Embryonic facial prominence (tissue), 1 donor: ENCODE measurements around the gene POLE.
"Not testable (repeated sequence)": the region's sequence is repeated elsewhere in the genome, so short reads cannot be mapped to it uniquely, and the experiment has no call there.

ENCODE experiments used
- DNase-seq: peaks from one replicate; pipeline ENCODE4 v3.0.0-alpha.2; 2016; ENCODE audit errors: extremely low spot score

Gene POLE

GRCh38 chr12:132719141-132719953 is 32.2 kb upstream of the POLE start:
- no peak for DNase-seq

GRCh38 chr12:132718644-132719043 is 31.5 kb upstream of the POLE start:
- no peak for DNase-seq

GRCh38 chr12:132717531-132718387 is 30.6 kb upstream of the POLE start:
- DNase-seq, result no peak

GRCh38 chr12:132717011-132717410 is 29.9 kb upstream of the POLE start:
- no peak for DNase-seq

- no peak for DNase-seq
Measured at GRCh38 chr12:132716356-132716755, 29.2 kb upstream of the POLE start.

- no peak for DNase-seq
Measured at GRCh38 chr12:132715874-132716273, 28.7 kb upstream of the POLE start.

- DNase-seq, result no peak
Measured at GRCh38 chr12:132713123-132713522, 26.0 kb upstream of the POLE start.

GRCh38 chr12:132711080-132711843 is 24.1 kb upstream of the POLE start:
- DNase-seq, result no peak

- peak; percentile 45 for DNase-seq
Measured at GRCh38 chr12:132710405-132711079, 23.4 kb upstream of the POLE start, which contains the start of gene PGAM5. Gene PGAM5 (plus strand): TSS chr12:132710842. CDS start chr12:132710877, 35 bp downstream.

- DNase-seq, result no peak
Measured at GRCh38 chr12:132710043-132710404, 22.9 kb upstream of the POLE start.

- no peak for DNase-seq
Measured at GRCh38 chr12:132708150-132708549, 21.0 kb upstream of the POLE start.

GRCh38 chr12:132707241-132707640 is 20.1 kb upstream of the POLE start:
- no peak for DNase-seq

- no peak for DNase-seq
Measured at GRCh38 chr12:132703641-132704040, 16.5 kb upstream of the POLE start.

- DNase-seq, result no peak
Measured at GRCh38 chr12:132702640-132703039, 15.5 kb upstream of the POLE start.

- DNase-seq, result no peak
Measured at GRCh38 chr12:132700212-132700822, 13.2 kb upstream of the POLE start.

GRCh38 chr12:132698341-132698740 is 11.2 kb upstream of the POLE start:
- DNase-seq, result no peak

- DNase-seq, result no peak
Measured at GRCh38 chr12:132695431-132695830, 8.3 kb upstream of the POLE start.

GRCh38 chr12:132694888-132695287 is 7.7 kb upstream of the POLE start:
- not testable (repeated sequence) for DNase-seq

GRCh38 chr12:132692030-132692429 is 4.9 kb upstream of the POLE start:
- DNase-seq, result not testable (repeated sequence)

- DNase-seq, result no peak
Measured at GRCh38 chr12:132690112-132690511, 3.0 kb upstream of the POLE start.

GRCh38 chr12:132689227-132689626 is 2.1 kb upstream of the POLE start:
- no peak for DNase-seq
